HUES6 (cell line): ENCODE measurements around the gene KLF9.
"Not testable (repeated sequence)": the region's sequence is repeated elsewhere in the genome, so short reads cannot be mapped to it uniquely, and the experiment has no call there.

ENCODE experiments used
- H3K27ac ChIP-seq: 2 replicates; pipeline ENCODE4 v1.7.0; 2013; ENCODE audit warnings: low read depth, mild to moderate bottlenecking, low read length, inconsistent platforms
- H3K27me3 ChIP-seq: 2 replicates; pipeline ENCODE4 v1.6.1; 2013; ENCODE audit warnings: low read length; ENCODE audit not compliant: control insufficient read depth, insufficient read depth
- H3K36me3 ChIP-seq: 2 replicates; pipeline ENCODE4 v1.6.1; 2013; ENCODE audit warnings: low read length; ENCODE audit not compliant: control insufficient read depth, insufficient read depth
- H3K4me1 ChIP-seq: 2 replicates; pipeline ENCODE4 v1.6.1; 2013; ENCODE audit warnings: low read length; ENCODE audit not compliant: control insufficient read depth, insufficient read depth
- H3K4me3 ChIP-seq: 2 replicates; pipeline ENCODE4 v1.5.1; 2013; ENCODE audit warnings: low read depth, low read length
- H3K9ac ChIP-seq: one replicate; pipeline ENCODE4 v1.6.1; 2013; ENCODE audit warnings: mild to moderate bottlenecking, low read length
- H3K9me3 ChIP-seq: 2 replicates; pipeline ENCODE4 v1.6.1; 2013; ENCODE audit warnings: low read depth, low read length; ENCODE audit not compliant: control insufficient read depth, insufficient read depth

Gene KLF9

GRCh38 chr9:70402213-70402612 lies 12.2 kb downstream of the KLF9 start:
- Histone ChIP-seq H3K36me3 (no peaks in the 10 kb centered on the region), H3K4me1 (peaks cover 17% of the 10 kb centered on the region), H3K4me3 (no peak overlapping the region), H3K27me3 (no peaks in the 10 kb centered on the region; the same call in 1 of the 2 replicates), H3K27ac (no peak overlapping the region), H3K9me3 (no peaks in the 10 kb centered on the region), H3K9ac (no peak overlapping the region)

DNA sequence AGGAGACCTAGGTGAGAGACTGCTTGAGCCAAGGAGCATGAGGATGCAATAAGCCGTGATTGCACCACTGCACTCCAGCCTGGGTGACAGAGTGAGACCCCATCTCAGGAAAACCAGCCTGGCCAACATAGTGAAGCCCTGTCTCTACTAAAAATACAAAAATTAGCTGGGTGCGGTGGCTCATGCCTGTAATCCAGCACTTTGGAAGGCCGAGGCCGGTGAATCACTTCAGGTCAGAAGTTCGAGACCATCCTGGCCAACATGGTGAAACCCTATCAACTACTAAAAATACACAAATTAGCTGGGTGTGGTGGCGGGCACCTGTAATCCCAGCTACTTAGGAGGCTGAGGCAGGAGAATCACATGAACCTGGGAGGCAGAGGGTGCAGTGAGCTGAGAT lies 13.2 kb downstream of the KLF9 start:
- H3K4me3 ChIP-seq, H3K4me1 ChIP-seq, H3K9me3 ChIP-seq, H3K9ac ChIP-seq, H3K27ac ChIP-seq, H3K36me3 ChIP-seq, H3K27me3 ChIP-seq: not testable (repeated sequence)

DNA sequence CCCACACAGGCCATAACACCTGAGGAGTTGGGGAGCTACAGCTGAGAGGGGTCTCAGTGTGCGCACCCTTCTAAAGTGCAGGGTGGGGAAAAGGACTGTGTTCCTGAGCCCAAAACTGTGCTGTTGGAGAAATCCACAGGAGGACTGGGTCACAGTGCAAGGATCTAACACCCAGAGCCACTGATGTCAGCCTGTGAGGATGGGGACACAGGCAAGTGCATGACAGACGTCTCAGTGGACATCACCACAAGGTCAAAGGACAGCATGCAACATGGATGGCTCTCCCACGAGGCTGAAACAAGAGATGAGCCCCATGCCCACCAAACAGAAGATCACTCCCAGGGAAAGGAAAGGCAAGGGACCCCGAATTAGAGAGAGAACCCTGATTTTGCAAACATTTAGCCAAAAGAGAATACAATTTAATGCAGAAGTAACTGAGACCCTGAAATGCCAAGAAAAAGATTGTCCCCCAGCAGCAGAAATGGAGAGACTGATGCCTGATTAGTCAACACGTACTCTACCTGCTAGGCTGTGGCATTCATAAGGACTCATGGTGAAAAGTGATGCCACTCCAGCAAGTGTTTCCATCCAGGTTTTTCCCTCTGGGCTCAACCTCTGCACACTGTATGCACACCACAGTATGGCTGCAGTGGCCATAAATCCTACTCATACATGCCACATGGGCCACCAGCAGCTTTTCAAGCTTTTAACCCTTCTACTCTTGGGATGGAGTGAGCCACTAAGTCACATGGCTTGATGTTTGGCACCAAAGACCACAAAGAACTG lies 14.2 kb downstream of the KLF9 start:
- no peak overlapping the region for H3K27ac ChIP-seq
- no peaks in the 10 kb centered on the region; the same call in 1 of the 2 replicates for H3K27me3 ChIP-seq
- no peak overlapping the region for H3K4me3 ChIP-seq
- no peak overlapping the region for H3K9ac ChIP-seq
- H3K9me3 ChIP-seq: no peaks in the 10 kb centered on the region
- H3K36me3 ChIP-seq: no peaks in the 10 kb centered on the region
- no peaks in the 10 kb centered on the region for H3K4me1 ChIP-seq

- no peaks in the 10 kb centered on the region for H3K4me1 ChIP-seq
- no peak overlapping the region for H3K27ac ChIP-seq
- H3K36me3 ChIP-seq: no peaks in the 10 kb centered on the region
- H3K9me3 ChIP-seq: no peaks in the 10 kb centered on the region
- no peak overlapping the region for H3K9ac ChIP-seq
- no peak overlapping the region for H3K4me3 ChIP-seq
- H3K27me3 ChIP-seq: no peaks in the 10 kb centered on the region; the same call in 1 of the 2 replicates
Measured at GRCh38 chr9:70399141-70399540, 15.3 kb downstream of the KLF9 start.

GRCh38 chr9:70398145-70398556 lies 16.3 kb downstream of the KLF9 start:
- Histone ChIP-seq H3K9me3 (no peaks in the 10 kb centered on the region), H3K4me3 (no peak overlapping the region), H3K9ac (no peak overlapping the region), H3K27me3 (no peaks in the 10 kb centered on the region; the same call in 1 of the 2 replicates), H3K4me1 (no peaks in the 10 kb centered on the region), H3K36me3 (no peaks in the 10 kb centered on the region), H3K27ac (no peak overlapping the region)

DNA sequence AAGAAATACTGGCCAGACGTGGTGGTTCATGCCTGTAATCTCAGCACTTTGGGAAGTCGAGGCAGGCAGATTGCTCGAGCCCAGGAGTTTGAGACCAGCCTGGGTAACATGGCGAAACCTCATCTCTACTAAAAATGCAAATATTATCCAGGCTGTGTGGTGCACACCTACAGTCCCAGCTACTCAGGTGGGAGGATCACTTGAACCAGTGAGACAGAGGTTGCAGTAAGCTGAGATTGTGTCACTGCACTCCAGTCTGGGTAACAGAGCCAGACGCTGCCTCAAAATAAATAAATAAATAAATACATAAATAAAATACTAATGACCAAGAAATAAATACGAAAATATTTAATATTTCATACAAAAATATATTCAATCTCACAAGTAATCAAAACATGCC lies 18.8 kb downstream of the KLF9 start:
- Histone ChIP-seq H3K27me3 (no peaks in the 10 kb centered on the region; the same call in 1 of the 2 replicates), H3K4me3 (no peak overlapping the region), H3K27ac (no peak overlapping the region), H3K4me1 (no peaks in the 10 kb centered on the region), H3K36me3 (no peaks in the 10 kb centered on the region), H3K9me3 (no peaks in the 10 kb centered on the region), H3K9ac (no peak overlapping the region)

- Histone ChIP-seq H3K4me1 (no peaks in the 10 kb centered on the region), H3K9me3 (no peaks in the 10 kb centered on the region), H3K27ac (no peak overlapping the region)
Measured at GRCh38 chr9:70392850-70393249, 21.6 kb downstream of the KLF9 start.

GRCh38 chr9:70392189-70392588 lies 22.3 kb downstream of the KLF9 start:
- Histone ChIP-seq H3K9ac (no peak overlapping the region), H3K27me3 (no peaks in the 10 kb centered on the region), H3K4me1 (no peaks in the 10 kb centered on the region), H3K36me3 (no peaks in the 10 kb centered on the region), H3K4me3 (no peak overlapping the region), H3K9me3 (no peaks in the 10 kb centered on the region), H3K27ac (no peak overlapping the region)

More at GRCh38 chr9:70392850-70393249, 21.6 kb downstream of the KLF9 start:
- no peaks in the 10 kb centered on the region for H3K36me3 ChIP-seq
- no peak overlapping the region for H3K9ac ChIP-seq
- H3K4me3 ChIP-seq: no peak overlapping the region
- no peaks in the 10 kb centered on the region for H3K27me3 ChIP-seq

- H3K27me3 ChIP-seq: no peaks in the 10 kb centered on the region
- no peak overlapping the region for H3K27ac ChIP-seq
- no peaks in the 10 kb centered on the region for H3K9me3 ChIP-seq
- H3K36me3 ChIP-seq: no peaks in the 10 kb centered on the region
- no peaks in the 10 kb centered on the region for H3K4me1 ChIP-seq
- no peak overlapping the region for H3K9ac ChIP-seq
- H3K4me3 ChIP-seq: no peak overlapping the region
Measured at GRCh38 chr9:70390933-70391341, 23.5 kb downstream of the KLF9 start.

GRCh38 chr9:70389621-70390266 lies 24.7 kb downstream of the KLF9 start:
- H3K27ac ChIP-seq: no peak overlapping the region
- H3K9me3 ChIP-seq: no peaks in the 10 kb centered on the region
- H3K27me3 ChIP-seq: no peaks in the 10 kb centered on the region
- no peak overlapping the region for H3K4me3 ChIP-seq
- H3K4me1 ChIP-seq: no peaks in the 10 kb centered on the region
- H3K9ac ChIP-seq: no peak overlapping the region
- H3K36me3 ChIP-seq: no peaks in the 10 kb centered on the region

DNA sequence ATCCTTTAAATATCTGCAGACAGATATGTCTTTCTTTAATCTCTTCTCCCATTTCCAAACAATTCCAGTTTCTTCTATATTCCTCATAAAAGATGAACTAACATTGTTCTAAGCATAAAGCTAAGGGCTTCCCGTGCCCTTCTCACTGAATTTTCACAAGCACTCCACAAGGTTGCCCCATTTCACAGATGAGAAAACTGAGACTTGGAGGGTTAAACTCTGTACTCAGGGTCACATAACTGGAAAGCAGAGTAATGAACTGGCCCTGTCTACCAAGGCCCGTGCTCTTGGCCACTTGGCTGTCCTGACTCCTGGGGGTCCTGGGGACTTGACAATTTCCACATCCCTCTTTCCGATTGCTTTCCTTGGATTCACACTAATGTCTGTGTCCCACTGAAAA lies 25.3 kb downstream of the KLF9 start:
- Histone ChIP-seq H3K9me3 (no peaks in the 10 kb centered on the region), H3K27me3 (no peaks in the 10 kb centered on the region), H3K9ac (no peak overlapping the region), H3K36me3 (no peaks in the 10 kb centered on the region), H3K4me3 (no peak overlapping the region), H3K27ac (no peak overlapping the region), H3K4me1 (no peaks in the 10 kb centered on the region)
